A549 treated with RU486 at 1 μM for 4 hours (cell line): ENCODE results near the gene GLIS1. TPM values are rescaled to one million over a fixed set of nuclear protein-coding genes. Genes with fewer than 3 reads are reported as not detected.

Experiments
- total RNA-seq: library from RNA; stranded (reverse); fragments of 200-300 nt; extraction: Qiagen RNA extraction; gene quantifications from 5 replicates; pipeline ENCODE4 v1.2.3, GENCODE V29; 2022; ENCODE audit warnings: low read depth

GLIS1 gene
- total RNA-seq, result 0.05 TPM in 2 of 5 replicates, not detected in the others

DNA sequence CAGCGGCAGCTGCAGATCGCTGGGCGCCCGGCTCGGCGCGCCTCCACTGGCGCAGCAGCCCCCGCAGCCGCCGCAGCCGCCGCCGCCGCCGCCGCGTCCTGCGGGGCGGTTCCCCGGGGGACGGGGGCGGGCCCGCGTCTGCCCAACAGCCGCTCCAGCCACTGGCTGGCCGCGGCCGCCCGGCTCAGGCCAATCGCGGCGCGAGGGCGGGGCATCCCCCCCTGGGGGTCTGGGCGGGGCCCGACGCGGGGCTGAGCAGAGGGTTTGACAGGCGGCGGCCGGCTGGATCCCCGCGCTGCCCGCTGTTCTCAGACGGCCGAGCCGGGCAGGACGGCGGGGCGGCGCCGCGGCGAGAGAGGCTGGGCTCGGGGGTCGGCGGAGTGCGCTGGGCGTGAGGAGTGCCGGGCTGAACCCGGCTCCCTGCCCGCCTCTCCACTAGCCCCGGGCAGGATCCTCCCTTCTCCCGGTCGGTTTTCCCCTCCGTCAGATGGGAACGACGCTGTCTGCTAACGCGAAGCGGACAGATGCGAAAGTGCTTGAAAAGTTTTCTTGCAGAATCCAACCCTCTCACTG, at the start of gene GLIS1:
Gene GLIS1 (minus strand): TSS at position 56 of the 573 bp plus-strand sequence. CDS start 1,100 bp downstream, outside the sequence.

DNA sequence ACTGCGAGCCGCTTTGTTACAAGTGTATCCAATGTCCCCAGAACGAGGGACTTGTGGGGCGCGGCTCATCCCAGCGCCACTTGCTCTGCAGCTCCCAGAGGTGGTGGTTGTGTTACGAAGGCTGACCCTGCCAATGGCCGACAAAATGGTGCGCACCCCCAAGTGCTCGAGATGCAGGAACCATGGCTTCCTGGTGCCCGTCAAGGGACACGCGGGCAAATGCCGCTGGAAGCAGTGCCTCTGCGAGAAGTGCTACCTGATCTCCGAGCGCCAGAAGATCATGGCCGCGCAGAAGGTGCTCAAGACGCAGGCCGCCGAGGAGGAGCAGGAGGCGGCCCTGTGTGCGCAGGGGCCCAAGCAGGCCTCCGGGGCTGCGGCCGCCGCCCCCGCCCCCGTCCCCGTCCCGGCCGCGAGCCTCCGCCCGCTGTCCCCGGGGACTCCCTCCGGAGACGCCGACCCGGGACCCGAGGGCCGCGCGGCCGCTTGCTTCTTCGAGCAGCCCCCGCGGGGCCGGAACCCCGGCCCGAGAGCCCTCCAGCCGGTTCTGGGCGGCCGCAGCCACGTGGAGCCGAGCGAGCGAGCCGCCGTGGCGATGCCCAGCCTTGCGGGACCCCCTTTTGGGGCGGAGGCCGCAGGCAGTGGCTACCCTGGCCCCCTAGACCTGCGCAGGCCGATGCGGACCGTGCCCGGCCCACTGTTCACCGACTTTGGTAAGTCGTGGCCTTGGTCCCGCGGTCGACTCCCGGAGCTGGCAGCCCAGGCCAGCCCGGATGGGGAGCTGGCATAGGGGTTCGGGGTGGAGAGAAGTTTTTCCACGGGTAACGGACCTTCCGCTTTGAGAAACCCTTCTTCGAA, 279.4 kb downstream of the GLIS1 start, which contains the start of gene DMRTB1:
Gene DMRTB1 (plus strand): TSS at position 79 of the 855 bp plus-strand sequence. CDS start 55 bp downstream, at position 134.

Other genes starting within 250 kb of the GLIS1 start
- gene NDC1, start 99.1 kb upstream of the GLIS1 start, total RNA-seq, result 13.5 to 26.3 TPM (median 25.5 TPM) in 5 replicates
- 12.9 to 15.8 TPM (median 13.3 TPM) in 5 replicates for gene YIPF1, start 150.6 kb upstream of the GLIS1 start, total RNA-seq
- not detected in 5 replicates for gene DIO1, start 155.0 kb upstream of the GLIS1 start, total RNA-seq
- 20.4 to 40.7 TPM (median 28.9 TPM) in 5 replicates for gene IFT25, start 206.5 kb upstream of the GLIS1 start, total RNA-seq
- 25.2 to 28.2 TPM (median 27.4 TPM) in 5 replicates for gene LRRC42, start 207.2 kb upstream of the GLIS1 start, total RNA-seq